Measurements from ENCODE around the gene ADAMTSL5.

DNA sequence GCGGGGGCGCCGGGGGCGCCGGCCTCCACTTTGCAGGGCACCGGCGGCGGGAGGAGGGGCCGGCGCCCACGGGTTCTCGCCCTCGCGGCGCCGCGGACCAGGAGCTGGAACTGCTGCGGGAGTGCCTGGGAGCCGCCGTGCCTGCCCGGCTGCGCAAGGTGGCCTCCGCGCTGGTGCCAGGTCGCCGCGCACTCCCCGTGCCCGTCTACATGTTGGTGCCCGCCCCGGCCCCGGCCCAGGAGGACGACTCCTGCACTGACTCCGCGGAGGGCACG lies 45.7 kb downstream of the ADAMTSL5 start:
- TF ChIP-seq, protein P1, sequence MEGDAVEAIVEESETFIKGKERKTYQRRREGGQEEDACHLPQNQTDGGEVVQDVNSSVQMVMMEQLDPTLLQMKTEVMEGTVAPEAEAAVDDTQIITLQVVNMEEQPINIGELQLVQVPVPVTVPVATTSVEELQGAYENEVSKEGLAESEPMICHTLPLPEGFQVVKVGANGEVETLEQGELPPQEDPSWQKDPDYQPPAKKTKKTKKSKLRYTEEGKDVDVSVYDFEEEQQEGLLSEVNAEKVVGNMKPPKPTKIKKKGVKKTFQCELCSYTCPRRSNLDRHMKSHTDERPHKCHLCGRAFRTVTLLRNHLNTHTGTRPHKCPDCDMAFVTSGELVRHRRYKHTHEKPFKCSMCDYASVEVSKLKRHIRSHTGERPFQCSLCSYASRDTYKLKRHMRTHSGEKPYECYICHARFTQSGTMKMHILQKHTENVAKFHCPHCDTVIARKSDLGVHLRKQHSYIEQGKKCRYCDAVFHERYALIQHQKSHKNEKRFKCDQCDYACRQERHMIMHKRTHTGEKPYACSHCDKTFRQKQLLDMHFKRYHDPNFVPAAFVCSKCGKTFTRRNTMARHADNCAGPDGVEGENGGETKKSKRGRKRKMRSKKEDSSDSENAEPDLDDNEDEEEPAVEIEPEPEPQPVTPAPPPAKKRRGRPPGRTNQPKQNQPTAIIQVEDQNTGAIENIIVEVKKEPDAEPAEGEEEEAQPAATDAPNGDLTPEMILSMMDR (IDR thresholded peaks at IDR 0.05): no peak
- no peak for TF ChIP-seq POLR2A (IDR thresholded peaks at IDR 0.05)

Measured in esophagus squamous epithelium (tissue), 4 donors.